GM21619 (cell line): ENCODE measurements around the gene SRGAP1.

Experiments used
- ATAC-seq: cut with Tn5 transposase; IDR thresholded peaks from one replicate; pipeline ENCODE4 v1.9.1; 2021; ENCODE audit not compliant: unreplicated experiment

The SRGAP1 gene

DNA sequence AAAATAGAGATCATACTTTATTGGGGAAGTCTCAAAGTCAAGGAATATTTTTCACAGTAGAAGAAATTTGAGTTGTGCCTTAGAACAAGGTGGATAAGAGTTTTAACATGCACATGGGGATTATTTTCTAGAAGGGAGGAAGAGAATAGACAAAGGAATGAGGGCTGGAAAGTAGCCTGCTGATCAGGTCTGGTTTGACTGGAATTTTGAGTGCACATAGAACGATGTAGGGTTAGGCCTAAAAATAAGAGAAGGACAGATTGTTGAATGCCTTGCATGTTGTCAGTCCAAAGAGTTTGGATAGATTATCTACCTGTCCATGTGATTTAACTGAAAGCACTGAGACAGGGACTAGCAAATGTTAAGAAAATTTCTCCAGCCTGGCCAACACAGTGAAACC is 87.2 kb downstream of the SRGAP1 start:
- ATAC-seq, result no peak

GRCh38 chr12:63934936-63935335 is 90.4 kb downstream of the SRGAP1 start:
- ATAC-seq, result no peak

GRCh38 chr12:63935361-63935760 is 90.9 kb downstream of the SRGAP1 start:
- ATAC-seq, result no peak

- ATAC-seq, result no peak
These were observed 93.1 kb downstream of the SRGAP1 start for GRCh38 chr12:63937378-63938316.

DNA sequence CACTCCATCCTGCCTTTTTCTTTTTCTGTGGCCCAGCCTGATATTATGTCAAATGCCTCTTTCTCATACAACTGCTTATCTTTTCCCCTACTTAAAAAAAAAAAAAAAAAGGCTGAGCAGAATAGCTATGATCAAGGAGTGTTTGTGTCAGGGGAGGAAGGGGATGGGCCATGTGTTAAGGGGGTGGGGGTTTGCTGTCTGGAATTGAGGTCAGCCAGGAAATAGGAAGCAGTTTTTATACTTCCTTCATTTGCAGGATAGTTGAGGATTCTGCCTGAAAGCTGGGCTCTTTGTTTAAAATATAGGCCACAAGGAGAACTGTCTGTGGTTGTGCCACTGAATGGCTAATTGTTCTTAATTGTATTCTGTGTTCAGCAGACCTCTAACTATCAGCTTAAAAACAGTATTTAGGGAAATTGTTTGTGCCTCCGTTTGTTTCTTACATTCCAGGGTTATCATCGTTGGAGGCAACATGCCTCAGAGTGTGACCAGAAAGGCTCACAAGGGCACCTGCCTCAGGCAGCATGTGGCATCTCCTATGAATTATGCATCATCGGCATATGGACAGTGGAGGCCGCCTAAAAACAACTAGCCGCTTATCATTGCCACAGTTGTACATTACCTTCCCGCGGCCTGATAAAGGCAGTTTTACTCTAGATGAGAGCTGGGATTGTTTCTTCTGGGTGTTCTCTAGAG is 96.0 kb downstream of the SRGAP1 start:
- ATAC-seq, result no peak

DNA sequence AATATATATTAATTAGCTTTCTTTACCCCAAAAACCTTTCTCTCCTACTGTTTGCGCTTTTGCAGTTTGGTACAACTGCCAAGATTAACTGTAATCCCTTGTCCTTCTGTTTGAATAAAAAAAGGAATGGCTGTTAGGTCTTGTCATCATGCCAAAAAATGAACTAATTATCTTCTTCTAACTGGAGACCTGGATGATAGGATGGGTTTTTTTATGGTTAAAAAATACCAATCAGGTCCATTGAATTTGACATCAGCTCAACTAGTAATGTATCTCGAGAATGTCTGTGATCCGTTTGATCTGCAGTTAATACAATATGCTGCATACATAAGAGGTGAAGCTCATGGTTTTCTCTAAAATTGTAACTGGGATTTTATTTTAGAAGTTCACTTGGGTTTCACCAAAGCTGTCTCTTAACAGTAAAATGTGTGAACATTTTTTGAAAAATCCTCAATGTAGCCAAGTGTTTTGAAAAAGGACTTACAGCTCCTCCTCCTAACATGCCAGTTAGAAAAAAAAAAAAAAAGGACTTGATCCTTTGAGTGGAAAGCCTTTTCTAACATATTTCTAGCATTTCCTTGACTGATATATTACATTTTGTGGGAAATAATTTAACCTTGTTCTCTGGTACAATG is 96.8 kb downstream of the SRGAP1 start:
- no peak for ATAC-seq

GRCh38 chr12:63941879-63942278 is 97.4 kb downstream of the SRGAP1 start:
- no peak for ATAC-seq

- ATAC-seq, result no peak
These were observed 98.2 kb downstream of the SRGAP1 start for GRCh38 chr12:63942464-63943241.

- ATAC-seq, result no peak
These were observed 99.6 kb downstream of the SRGAP1 start for GRCh38 chr12:63944034-63944579.

DNA sequence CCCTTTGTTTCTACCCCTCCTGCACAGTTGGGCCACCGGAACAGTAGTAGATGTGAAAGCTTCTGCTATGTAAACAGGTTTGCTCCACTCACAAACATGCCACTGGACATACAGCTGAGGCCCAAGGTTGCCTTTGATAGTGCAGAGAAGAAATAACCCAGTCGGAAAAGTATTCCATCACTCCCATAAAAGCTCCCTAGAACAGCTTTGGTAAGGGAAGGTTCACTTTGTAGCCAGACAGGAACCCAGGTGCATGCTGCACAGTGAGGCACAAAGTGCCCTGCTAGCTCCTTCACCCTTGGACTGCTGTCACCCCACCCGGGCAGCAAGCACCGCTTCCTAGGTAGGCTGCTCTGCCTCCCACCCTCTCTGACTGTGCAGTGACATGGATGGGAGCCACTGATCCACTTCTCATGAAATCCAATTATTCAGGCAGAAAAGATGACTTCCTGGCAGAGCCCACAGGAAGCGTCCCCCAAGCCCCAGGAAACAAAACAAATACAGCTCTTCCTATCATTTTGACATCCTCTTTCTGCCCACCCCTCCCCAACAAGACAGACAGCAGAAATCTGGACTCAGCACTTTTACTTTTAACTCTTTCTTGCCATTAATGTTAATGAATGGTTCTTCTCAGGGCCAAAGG is 100.2 kb downstream of the SRGAP1 start:
- no peak for ATAC-seq

DNA sequence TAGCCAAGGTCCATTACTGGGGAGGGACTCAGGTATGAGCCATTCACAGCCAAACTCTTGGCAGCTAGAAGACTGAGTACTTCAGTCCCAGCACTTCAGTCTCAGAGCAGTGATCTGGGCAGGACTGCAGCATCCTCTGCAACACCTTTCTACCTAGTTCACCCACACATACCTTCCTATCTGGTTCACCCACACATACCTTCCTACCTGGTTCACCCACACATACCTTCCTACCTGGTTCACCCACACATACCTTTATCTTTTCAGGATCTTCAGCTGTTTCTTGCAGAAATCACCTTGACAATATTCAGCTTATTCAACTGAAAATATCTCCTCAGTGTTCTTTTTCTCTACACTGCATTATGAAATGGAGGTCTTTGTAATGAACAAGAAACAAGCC is 101.3 kb downstream of the SRGAP1 start:
- ATAC-seq, result no peak

DNA sequence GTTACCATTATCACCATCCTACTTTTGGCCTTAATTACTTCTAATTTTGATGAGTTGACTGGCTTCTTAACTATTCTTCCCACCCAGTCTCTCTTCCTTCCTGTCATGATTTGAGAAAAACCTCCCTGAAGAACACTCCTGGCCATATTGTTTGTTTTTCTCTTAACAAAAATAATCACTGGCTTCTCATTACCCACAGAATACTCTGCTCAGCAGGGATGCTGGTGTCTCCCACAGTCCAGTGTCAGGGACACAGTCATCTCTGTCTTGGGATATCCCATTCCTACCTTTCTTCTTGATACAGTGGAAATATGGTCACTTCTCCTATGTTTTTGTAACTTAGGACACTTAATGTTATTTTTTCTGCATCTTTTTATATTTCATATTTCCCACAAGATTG is 103.7 kb downstream of the SRGAP1 start:
- ATAC-seq, result no peak

GRCh38 chr12:63949902-63950301 is 105.4 kb downstream of the SRGAP1 start:
- no peak for ATAC-seq

DNA sequence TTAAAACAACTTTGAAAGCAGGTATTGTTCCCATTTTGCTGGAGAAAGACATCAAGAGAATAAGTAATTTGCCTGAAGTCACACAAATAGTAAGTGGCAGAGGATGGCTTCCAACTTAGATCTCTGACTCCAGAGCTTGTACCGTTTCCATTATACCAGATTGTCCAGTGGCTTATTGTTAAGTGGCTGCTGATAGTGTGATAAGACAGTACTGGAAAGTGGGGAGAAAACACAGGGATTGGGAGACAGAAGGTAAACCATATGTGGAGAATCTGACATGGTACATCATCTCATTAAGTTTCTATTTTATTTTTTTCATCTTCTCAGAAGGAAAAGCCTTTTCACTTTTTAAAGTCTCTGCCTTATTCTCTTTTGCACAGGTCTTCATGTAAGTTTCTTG is 108.5 kb downstream of the SRGAP1 start:
- no peak for ATAC-seq

DNA sequence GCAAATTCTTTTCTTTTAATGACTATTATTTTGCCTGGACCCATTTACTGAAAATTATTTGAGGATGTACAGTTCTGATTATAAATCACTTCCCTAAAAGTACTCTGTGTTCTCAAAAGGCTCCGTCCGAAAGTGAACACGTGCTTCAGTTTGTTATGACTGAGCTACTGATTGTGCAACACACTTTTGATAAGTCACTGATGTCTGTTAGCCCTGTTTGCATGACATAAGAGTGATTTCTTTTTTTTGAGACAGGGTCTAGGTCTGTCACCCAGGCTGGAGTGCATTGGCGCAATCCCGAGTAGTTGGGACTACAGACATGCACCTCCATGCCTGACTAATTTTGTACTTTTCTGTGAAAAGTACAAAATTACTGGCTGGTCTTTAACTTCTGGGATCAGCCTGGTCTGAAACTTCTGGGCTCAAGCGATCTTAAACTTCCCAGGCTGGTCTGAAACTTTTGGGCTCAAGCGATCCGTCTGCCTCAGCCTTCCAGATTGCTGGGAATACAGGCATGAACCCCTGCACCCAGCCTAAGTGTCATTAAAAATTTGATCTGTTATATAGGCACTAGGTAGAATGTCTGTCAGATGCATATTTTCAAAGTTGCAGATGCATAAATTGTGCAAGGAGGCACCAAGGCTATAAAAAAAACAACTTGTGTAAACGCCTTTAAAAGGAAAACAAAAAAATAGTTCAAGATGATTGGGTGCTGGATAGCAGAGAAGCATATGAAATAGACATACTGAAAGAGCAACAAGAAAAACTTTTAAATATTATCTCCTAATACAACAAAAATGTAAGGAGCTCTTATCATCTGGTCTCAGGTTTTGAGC is 111.5 kb downstream of the SRGAP1 start:
- no peak for ATAC-seq

- no peak for ATAC-seq
These were observed 113.0 kb downstream of the SRGAP1 start for GRCh38 chr12:63957496-63957895.

- no peak for ATAC-seq
These were observed 114.5 kb downstream of the SRGAP1 start for GRCh38 chr12:63958876-63959580.

DNA sequence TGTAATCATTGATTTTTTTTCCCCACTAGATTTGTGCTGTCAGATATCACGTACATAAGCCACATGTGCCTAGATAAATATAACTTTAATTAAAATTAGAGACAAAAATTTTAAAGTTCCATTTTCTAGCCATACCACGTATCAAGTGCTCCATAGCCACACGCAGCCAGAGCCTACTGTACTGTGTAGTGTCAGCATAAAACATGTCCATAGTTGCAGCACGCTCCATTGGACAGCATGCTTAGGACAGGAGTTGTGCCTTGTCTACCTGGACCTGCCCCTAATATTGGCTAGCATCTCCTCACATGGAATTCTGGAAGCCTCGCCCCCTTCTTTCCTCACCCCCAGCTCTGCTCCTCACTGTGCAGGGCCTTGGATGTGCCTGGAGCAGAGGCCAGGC is 116.5 kb downstream of the SRGAP1 start:
- ATAC-seq, result no peak

DNA sequence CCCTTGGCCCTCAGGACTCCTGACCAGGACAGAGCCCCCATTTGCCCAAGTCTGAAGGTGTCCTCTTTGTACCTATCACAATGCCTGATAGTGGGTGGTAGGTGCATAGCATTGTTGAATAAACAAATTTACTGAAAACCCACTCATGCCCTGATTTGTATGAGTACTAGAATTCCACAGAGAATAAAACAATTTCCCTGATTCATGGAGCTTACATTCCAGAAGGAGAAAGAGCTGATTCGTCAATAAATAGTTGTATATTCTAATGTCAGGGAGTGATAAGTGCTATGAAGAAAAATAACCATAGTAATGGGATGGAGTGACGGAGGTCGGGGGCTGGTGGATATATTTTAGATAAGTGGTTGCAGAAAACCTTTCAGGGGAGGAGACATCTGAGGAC is 117.0 kb downstream of the SRGAP1 start:
- no peak for ATAC-seq
